ENCODE data around the gene PLAAT2.

GRCh38 chr11:63543711-63544110, 19.5 kb downstream of the PLAAT2 start:
- TF ChIP-seq CTCF (IDR thresholded peaks at IDR 0.05; ENCODE audit: poor library complexity), result no peak
- TF ChIP-seq EZH2 (IDR thresholded peaks at IDR 0.05; ENCODE audit: borderline replicate concordance), result no peak

All from hepatocyte (in vitro differentiated cells).